H1 (cell line): ENCODE data around the gene TMEM140. TPM values are rescaled to one million over a fixed set of nuclear protein-coding genes. Genes with fewer than 3 reads are reported as not detected.

ENCODE experiments used
- CTCF ChIA-PET: fragments of 300-600 bp; sonication (Branson Sonifier 250); formaldehyde crosslinking; loops from one replicate; lab custom pipeline; 2021; ENCODE audit not compliant: partially characterized antibody; lab: Charles Lee
- POLR2A ChIA-PET: fragments of 300-600 bp; sonication (Branson Sonifier 250); formaldehyde crosslinking; loops from one replicate; lab custom pipeline; 2021; ENCODE audit warnings: inconsistent platforms; ENCODE audit not compliant: partially characterized antibody; lab: Charles Lee
- DNase-seq, 2 experiments: peaks; one replicate each; pipeline versions ENCODE4 v3.0.0 to v3.0.0-alpha.2; 2010 to 2022; ENCODE audit warnings: low spot score in 2 of 2, low read depth in 1 of 2, mixed read lengths in 1 of 2
- FAIRE-seq: peaks from 2 replicates; lab custom pipeline; 2011; peaks lifted over from hg19 to GRCh38; lab: Jason Lieb, UNC
- H2AFZ ChIP-seq: 2 replicates; pipeline ENCODE4 v1.8.1; 2012; ENCODE audit warnings: low read length, inconsistent platforms
- H2AK5ac ChIP-seq: 2 replicates; pipeline ENCODE4 v1.6.1; 2013; ENCODE audit warnings: low read depth, low read length
- H2BK120ac ChIP-seq: replicated peaks from 2 replicates; pipeline ENCODE3; 2013; ENCODE audit warnings: low read depth, low read length, inconsistent platforms
- H2BK12ac ChIP-seq: 2 replicates; pipeline ENCODE4 v1.6.1; 2013; ENCODE audit warnings: low read depth, low read length
- H2BK15ac ChIP-seq: 2 replicates; pipeline ENCODE4 v1.6.1; 2013; ENCODE audit warnings: low read length
- H2BK20ac ChIP-seq: 2 replicates; pipeline ENCODE4 v1.6.1; 2013; ENCODE audit warnings: low read length
- H2BK5ac ChIP-seq: 2 replicates; pipeline ENCODE4 v1.6.1; 2013; ENCODE audit warnings: low read depth, low read length
- H3K14ac ChIP-seq: 2 replicates; pipeline ENCODE4 v1.6.1; 2013; ENCODE audit warnings: inconsistent platforms; ENCODE audit not compliant: insufficient read length
- H3K18ac ChIP-seq: 2 replicates; pipeline ENCODE4 v1.6.1; 2013; ENCODE audit warnings: low read length; ENCODE audit errors: extremely low read depth
- H3K23ac ChIP-seq: 2 replicates; pipeline ENCODE4 v1.6.1; 2013; ENCODE audit warnings: inconsistent platforms; ENCODE audit not compliant: insufficient read length
- H3K23me2 ChIP-seq: 2 replicates; pipeline ENCODE4 v1.6.1; 2013; ENCODE audit warnings: low read depth, low read length
- H3K27ac ChIP-seq: 2 replicates; pipeline ENCODE4 v1.6.1; 2011; ENCODE audit warnings: low read depth, low read length, inconsistent platforms
- H3K27me3 ChIP-seq, 4 experiments: replicated peaks in 1 of 4; 1 replicate in 1 of 4; 2 replicates in 3 of 4; pipeline versions ENCODE4 v1.6.1 to v1.8.1; 2011 to 2013; ENCODE audit warnings: low read length in 3 of 4, mild to moderate bottlenecking in 3 of 4, inconsistent platforms in 2 of 4, mixed read lengths in 2 of 4, moderate library complexity in 1 of 4; ENCODE audit not compliant: control insufficient read depth in 3 of 4, insufficient read depth in 3 of 4; ENCODE audit errors: extremely low read depth in 1 of 4
- H3K36me3 ChIP-seq, 4 experiments: 2 replicates each; pipeline versions ENCODE4 v1.6.1 to v1.8.1; 2011 to 2013; ENCODE audit warnings: mild to moderate bottlenecking in 4 of 4, low read length in 3 of 4, moderate library complexity in 2 of 4, control low read depth in 1 of 4, inconsistent platforms in 1 of 4; ENCODE audit not compliant: insufficient read depth in 4 of 4, control insufficient read depth in 2 of 4
- H3K4ac ChIP-seq: replicated peaks from 2 replicates; pipeline ENCODE3; 2013; ENCODE audit warnings: low read length, low read depth, mixed read lengths, inconsistent platforms; ENCODE audit not compliant: insufficient read length
- H3K4me1 ChIP-seq, 4 experiments: replicated peaks in 1 of 4; 1 replicate in 1 of 4; 2 replicates in 3 of 4; pipeline versions ENCODE4 v1.6.1 to v1.8.1; 2011 to 2013; ENCODE audit warnings: low read length in 3 of 4, inconsistent platforms in 2 of 4, mixed read lengths in 1 of 4; ENCODE audit not compliant: insufficient read depth in 4 of 4, control insufficient read depth in 3 of 4
- H3K4me2 ChIP-seq, 2 experiments: 2 replicates each; pipeline versions ENCODE4 v1.6.1 to v1.8.1; 2011 to 2013; ENCODE audit warnings: low read depth in 2 of 2, low read length in 2 of 2, control low read depth in 1 of 2, inconsistent platforms in 1 of 2, mild to moderate bottlenecking in 1 of 2; ENCODE audit not compliant: insufficient read depth in 1 of 2
- H3K4me3 ChIP-seq, 4 experiments: fragments of 200-600, 300-600 bp in 1 of 4; sonication (generic), shearing (Covaris generic), sonication (Bioruptor Twin) in 1 of 4; 2 replicates each; pipeline versions ENCODE4 v1.5.1 to v1.8.1; 2011 to 2016; ENCODE audit warnings: low read length in 4 of 4, low read depth in 3 of 4, control low read depth in 2 of 4, inconsistent platforms in 2 of 4, mild to moderate bottlenecking in 2 of 4, mixed read lengths in 1 of 4, moderate library complexity in 1 of 4; ENCODE audit not compliant: insufficient read depth in 2 of 4; ENCODE audit errors: extremely low read depth in 1 of 4
- H3K56ac ChIP-seq: replicated peaks from 2 replicates; pipeline ENCODE3; 2013; ENCODE audit warnings: low read depth, mild to moderate bottlenecking, mixed read lengths, low read length, inconsistent platforms; ENCODE audit not compliant: insufficient read length
- H3K79me1 ChIP-seq: 2 replicates; pipeline ENCODE4 v1.6.1; 2013; ENCODE audit warnings: low read depth, low read length, control low read depth
- H3K79me2 ChIP-seq, 2 experiments: 2 replicates each; pipeline versions ENCODE4 v1.6.1 to v1.8.1; 2012 to 2013; ENCODE audit warnings: low read length in 2 of 2, mild to moderate bottlenecking in 2 of 2, inconsistent platforms in 1 of 2; ENCODE audit not compliant: insufficient read depth in 2 of 2, control insufficient read depth in 1 of 2
- H3K9ac ChIP-seq, 4 experiments: replicated peaks in 1 of 4; 1 replicate in 1 of 4; 2 replicates in 3 of 4; pipeline versions ENCODE4 v1.6.1 to v1.8.1; 2011 to 2013; ENCODE audit warnings: low read depth in 3 of 4, low read length in 3 of 4, control low read depth in 2 of 4, mild to moderate bottlenecking in 2 of 4, moderate library complexity in 2 of 4, inconsistent platforms in 1 of 4; ENCODE audit errors: extremely low read depth in 1 of 4
- H3K9me3 ChIP-seq, 2 experiments: 2 replicates each; pipeline versions ENCODE4 v1.6.1 to v1.8.1; 2012 to 2013; ENCODE audit warnings: mild to moderate bottlenecking in 2 of 2, moderate library complexity in 2 of 2, control low read depth in 1 of 2, inconsistent platforms in 1 of 2, low read depth in 1 of 2, low read length in 1 of 2, mixed read lengths in 1 of 2; ENCODE audit not compliant: insufficient read depth in 2 of 2
- H4K20me1 ChIP-seq, 2 experiments: replicated peaks in 1 of 2; 2 replicates each; pipeline versions ENCODE3 to v1.8.1; 2011 to 2013; ENCODE audit warnings: inconsistent platforms in 2 of 2, low read length in 2 of 2, mild to moderate bottlenecking in 1 of 2; ENCODE audit not compliant: insufficient read depth in 2 of 2, control insufficient read depth in 1 of 2
- H4K5ac ChIP-seq: 2 replicates; pipeline ENCODE4 v1.6.1; 2013; ENCODE audit warnings: low read length, low read depth, mixed read lengths, inconsistent platforms; ENCODE audit not compliant: insufficient read length
- H4K8ac ChIP-seq: 2 replicates; pipeline ENCODE4 v1.8.0; 2013; ENCODE audit warnings: mild to moderate bottlenecking, moderate library complexity, low read length, inconsistent platforms; ENCODE audit not compliant: insufficient read depth; ENCODE audit errors: extremely low read depth
- H4K91ac ChIP-seq: replicated peaks from 2 replicates; pipeline ENCODE3; 2013; ENCODE audit warnings: low read length, mixed read lengths, inconsistent platforms; ENCODE audit not compliant: insufficient read length
- ASH2L ChIP-seq: fragments of 200-600, 300-600 bp; sonication (generic); IDR thresholded peaks from one replicate; pipeline ENCODE4 v1.7.1; 2017; ENCODE audit warnings: low read length
- BACH1 ChIP-seq: IDR thresholded peaks from 2 replicates; pipeline ENCODE4 v1.6.1; 2012; ENCODE audit warnings: low read length, improper control_type of control experiment
- GTF2F1 ChIP-seq: IDR thresholded peaks from 2 replicates; pipeline ENCODE4 v1.6.1; 2012; ENCODE audit warnings: low read depth, low read length, improper control_type of control experiment, borderline replicate concordance
- JUN ChIP-seq: IDR thresholded peaks from 2 replicates; pipeline ENCODE4 v1.6.1; 2011; ENCODE audit warnings: low read depth, mild to moderate bottlenecking, improper control_type of control experiment, low read length
- KDM1A ChIP-seq: fragments of 200-600, 300-600 bp; sonication (generic); IDR thresholded peaks from 2 replicates; pipeline ENCODE4 v1.7.1; 2016; ENCODE audit warnings: mild to moderate bottlenecking, low read length, borderline replicate concordance
- KDM5A ChIP-seq: fragments of 200-600 bp; IDR thresholded peaks from 2 replicates; pipeline ENCODE4 v1.7.1; 2012; ENCODE audit warnings: mild to moderate bottlenecking, low read length, inconsistent platforms, mixed read lengths
- POLR2A ChIP-seq, 2 experiments: IDR thresholded peaks; 1 replicate in 1 of 2; 2 replicates in 1 of 2; pipeline ENCODE4 v1.6.1; 2011; ENCODE audit warnings: low read depth in 2 of 2, low read length in 2 of 2, mild to moderate bottlenecking in 2 of 2; ENCODE audit errors: control extremely low read depth in 1 of 2
- SP1 ChIP-seq: IDR thresholded peaks from 2 replicates; pipeline ENCODE4 v1.6.1; 2011; ENCODE audit warnings: low read depth, low read length
- WGBS, 2 experiments: shearing (Covaris generic) in 1 of 2; methylation state at CpG; one replicate each; pipeline versions ENCODE4 v1.1.6 to v1.1.7; 2013 to 2015; ENCODE audit warnings: low lambda C conversion rate in 2 of 2, mixed read lengths in 2 of 2, inconsistent platforms in 1 of 2, low coverage in 1 of 2, missing lambda C conversion rate in 1 of 2; ENCODE audit not compliant: insufficient replicate concordance in 2 of 2, insufficient coverage in 1 of 2, insufficient read length in 1 of 2; ENCODE audit errors: extremely low coverage in 1 of 2, missing lambda C conversion rate in 1 of 2; 5-methylcytosine and 5-hydroxymethylcytosine counted together
- polyA plus RNA-seq, 7 experiments: library from polyadenylated mRNA; depleted of rRNA in 3 of 7; stranded (reverse) in 5 of 7; unstranded in 2 of 7; fragments of >200 nt in 5 of 7; fragments of 200-250 nt in 2 of 7; gene quantifications; 1 replicate in 5 of 7; 2 replicates in 1 of 7; 4 replicates in 1 of 7; pipeline versions ENCODE4 v1.2.1 to v1.2.3, GENCODE V29; 2011 to 2013; ENCODE audit warnings: missing spikeins in 2 of 7, mixed read lengths in 2 of 7
- total RNA-seq: library from RNA; stranded (reverse); fragmentation: NEBNext Ultra II Directional; extraction: Animal tissue kit (Norgen Biotek cat#: 25700); gene quantifications from 2 replicates; pipeline ENCODE4 v1.2.1, GENCODE V29; 2021

The TMEM140 gene
- total and polyA plus RNA-seq, 2 of the 8 experiments (the other 6 are each of a cell fraction or from before 2014, with no cell fraction given), result not detected

DNA sequence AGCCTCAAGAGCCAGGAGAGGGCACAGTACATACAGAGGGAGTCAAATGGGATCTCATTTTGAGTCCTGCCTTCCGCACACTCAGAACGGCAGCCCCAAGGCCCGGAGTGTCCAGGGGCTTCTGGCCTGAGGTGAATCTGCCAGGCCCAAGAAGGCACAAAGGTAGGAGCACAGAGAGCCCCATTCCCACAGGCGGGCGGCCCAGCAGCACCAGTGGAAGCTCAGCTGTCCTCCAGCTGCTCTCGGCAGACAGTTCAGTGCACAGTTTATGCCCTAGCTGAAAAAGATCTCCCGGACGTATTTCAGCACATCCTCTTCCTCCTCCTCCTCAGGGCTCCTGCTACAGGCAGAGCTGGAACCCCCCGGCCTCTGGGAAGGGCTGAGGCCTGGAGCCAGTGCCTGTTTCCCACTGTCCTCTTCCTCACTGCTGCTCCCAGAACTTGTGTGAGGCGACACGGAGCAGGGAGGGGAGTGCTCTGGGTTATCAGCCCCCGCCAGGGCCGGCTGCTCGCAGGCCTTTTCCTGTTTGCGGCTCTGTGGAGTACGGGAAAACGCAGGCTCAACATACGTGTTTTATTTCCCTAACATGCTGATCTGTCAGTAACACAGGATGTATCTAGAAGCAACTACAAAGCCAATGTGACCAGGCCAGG is 18.6 kb downstream of the TMEM140 start:
- Histone ChIP-seq H2AFZ (no peak overlapping the region), H3K4ac (no peak overlapping the region), H3K23me2 (no peaks in the 10 kb centered on the region; the same call in 1 of the 2 replicates), H2BK5ac (no peak overlapping the region), H2BK12ac (no peak overlapping the region), H4K8ac (no peak overlapping the region), H4K20me1 (peaks cover 0 to 4% of the 10 kb centered on the region in 2 experiments), H3K4me2 (no peak overlapping the region), H3K79me2 (peaks cover 0 to 20% of the 10 kb centered on the region in 2 experiments; a peak in 2 of 4 replicates), H3K36me3 (peaks cover 16 to 51% (median 39%) of the 10 kb centered on the region in 4 experiments), H3K4me3 (no peak overlapping the region), H3K27me3 (no peaks in the 10 kb centered on the region), H2BK120ac (no peak overlapping the region), H3K79me1 (no peaks in the 10 kb centered on the region; the same call in 1 of the 2 replicates), H4K5ac (no peak overlapping the region), H3K9me3 (peaks cover 2 to 11% of the 10 kb centered on the region in 2 experiments; a peak in 2 of 4 replicates), H3K4me1 (peaks cover 1 to 11% (median 3%) of the 10 kb centered on the region in 4 experiments; a peak in 4 of 7 replicates), H2BK20ac (no peak overlapping the region), H3K9ac (no peak overlapping the region), H3K14ac (no peak overlapping the region), H2BK15ac (no peak overlapping the region), H4K91ac (no peak overlapping the region), H3K23ac (no peak overlapping the region), H3K18ac (no peak overlapping the region), H3K27ac (no peak overlapping the region), H3K56ac (no peak overlapping the region), H2AK5ac (no peak overlapping the region)
- whole genome bisulfite sequencing, 2 experiments, result 93% methylated on average over 18 of the region's 18 CpGs; no CpG with 5 or more reads in 1 of the 2 experiments
- TF ChIP-seq KDM1A, result no peak
- no peak for TF ChIP-seq JUN
- TF ChIP-seq SP1, result no peak
- TF ChIP-seq GTF2F1, result no peak
- no peak for TF ChIP-seq KDM5A
- TF ChIP-seq POLR2A (IDR thresholded peaks at IDR 0.05; ENCODE audit: control extremely low read depth in 1 of 2, low read depth in 2 of 2, low read length in 2 of 2), result no peak
- no peak for TF ChIP-seq BACH1
- TF ChIP-seq ASH2L, result no peak
- POLR2A ChIA-PET, result interaction anchor here (0.7 to 4.0 kb wide), 4 partner anchors 13 to 1278 kb away, joined by 3 to 20 read pairs (median 3); no protein-coding TSS in a partner anchor
- no peak for DNase-seq
- CTCF ChIA-PET, result interaction anchor here (0.6 to 2.3 kb wide), 3 partner anchors 180 to 660 kb away, joined by 3 to 7 read pairs (median 4); partner anchors contain the start of gene AGBL3
- no peak for FAIRE-seq
